ENCODE measurements around the gene LINGO4.
"Not testable (repeated sequence)": the region's sequence is repeated elsewhere in the genome, so short reads cannot be mapped to it uniquely, and the experiment has no call there.

Gene LINGO4

GRCh38 chr1:151813271-151813977 lies 8.2 kb upstream of the LINGO4 start:
- DNase-seq, result no peak

- no peak for DNase-seq
These were observed 6.0 kb upstream of the LINGO4 start for GRCh38 chr1:151811181-151811580.

GRCh38 chr1:151809985-151810556 lies 4.9 kb upstream of the LINGO4 start:
- DNase-seq, result no peak

GRCh38 chr1:151809290-151809984 lies 4.2 kb upstream of the LINGO4 start:
- no peak for DNase-seq

- DNase-seq, result no peak
These were observed 2.5 kb upstream of the LINGO4 start for GRCh38 chr1:151807766-151808165.

GRCh38 chr1:151807131-151807530 lies 1.9 kb upstream of the LINGO4 start:
- DNase-seq, result no peak

- DNase-seq, result no peak
These were observed 951 bp upstream of the LINGO4 start for GRCh38 chr1:151806170-151806569.

GRCh38 chr1:151803915-151804314 lies 1.3 kb downstream of the LINGO4 start:
- no peak for DNase-seq

- no peak for DNase-seq
These were observed 2.1 kb downstream of the LINGO4 start for GRCh38 chr1:151803164-151803563.

- no peak for DNase-seq
These were observed 2.8 kb downstream of the LINGO4 start for GRCh38 chr1:151802372-151802771.

- no peak for DNase-seq
These were observed 3.4 kb downstream of the LINGO4 start for GRCh38 chr1:151801846-151802245.

- no peak for DNase-seq
These were observed 3.9 kb downstream of the LINGO4 start for GRCh38 chr1:151801310-151801820.

GRCh38 chr1:151800830-151801229 lies 4.4 kb downstream of the LINGO4 start:
- no peak for DNase-seq

- DNase-seq, result peak; percentile 35
These were observed 5.8 kb downstream of the LINGO4 start for GRCh38 chr1:151799179-151800022.

- DNase-seq, result no peak
These were observed 6.6 kb downstream of the LINGO4 start for GRCh38 chr1:151798571-151798970.

- no peak for DNase-seq
These were observed 14.1 kb downstream of the LINGO4 start for GRCh38 chr1:151790940-151791651.

GRCh38 chr1:151790071-151790939 lies 14.9 kb downstream of the LINGO4 start, which contains the start of gene TDRKH:
TDRKH (minus strand) TSS chr1:151790500; CDS start chr1:151783022, 7,478 bp downstream.
- peak; percentile 100 for DNase-seq

- DNase-seq, result no peak
These were observed 17.5 kb downstream of the LINGO4 start for GRCh38 chr1:151787689-151788088.

- no peak for DNase-seq
These were observed 21.4 kb downstream of the LINGO4 start for GRCh38 chr1:151783796-151784195.

- DNase-seq, result no peak
These were observed 22.5 kb downstream of the LINGO4 start for GRCh38 chr1:151782741-151783140.

GRCh38 chr1:151782026-151782425 lies 23.2 kb downstream of the LINGO4 start:
- not testable (repeated sequence) for DNase-seq
